Measurements from ENCODE around the gene ATPAF2. TPM values are rescaled to one million over a fixed set of nuclear protein-coding genes. Genes with fewer than 3 reads are reported as not detected.

ATPAF2 gene
- total RNA-seq (100 to 1,000 TPM in 1 of 5 donors, 10 to 100 TPM in 2, 1 to 10 TPM in 2; 5.4 to 250 (median 17.6) TPM), polyA plus RNA-seq (10 to 100 TPM; 10.4 to 24.2 (median 20.6) TPM)
- long read RNA-seq, donor 1, partial matches to known transcripts, result 0 of 1 reads
- long read RNA-seq, donor 1, other reads (novel, unspliced or antisense), result 0 of 1 reads
- long read RNA-seq, donor 2, partial matches to known transcripts, result 0 of 5 reads
- long read RNA-seq, donor 2, other reads (novel, unspliced or antisense), result 0 of 5 reads
- long read RNA-seq, donor 3, partial matches to known transcripts, result 0 of 7 reads
- long read RNA-seq, donor 3, other reads (novel, unspliced or antisense), result 0 of 7 reads
- long read RNA-seq, donor 4, partial matches to known transcripts, result 0 of 1 reads
- long read RNA-seq, donor 4, other reads (novel, unspliced or antisense), result 0 of 1 reads
- long read RNA-seq, donor 5, partial matches to known transcripts, result 0 of 6 reads
- long read RNA-seq, donor 5, other reads (novel, unspliced or antisense), result 0 of 6 reads
- long read RNA-seq, donor 6, partial matches to known transcripts, result 0 of 5 reads
- long read RNA-seq, donor 6, other reads (novel, unspliced or antisense), result 0 of 5 reads
- long read RNA-seq, donor 7, partial matches to known transcripts, result 0 of 7 reads
- long read RNA-seq, donor 7, other reads (novel, unspliced or antisense), result 0 of 7 reads
- long read RNA-seq, donor 8, partial matches to known transcripts, result 0 of 2 reads
- long read RNA-seq, donor 8, other reads (novel, unspliced or antisense), result 0 of 2 reads
- long read RNA-seq, donor 9, partial matches to known transcripts, result 0 of 5 reads
- long read RNA-seq, donor 9, other reads (novel, unspliced or antisense), result 0 of 5 reads
- long read RNA-seq, donor 10, partial matches to known transcripts, result 0 of 4 reads
- long read RNA-seq, donor 10, other reads (novel, unspliced or antisense), result 0 of 4 reads

DNA sequence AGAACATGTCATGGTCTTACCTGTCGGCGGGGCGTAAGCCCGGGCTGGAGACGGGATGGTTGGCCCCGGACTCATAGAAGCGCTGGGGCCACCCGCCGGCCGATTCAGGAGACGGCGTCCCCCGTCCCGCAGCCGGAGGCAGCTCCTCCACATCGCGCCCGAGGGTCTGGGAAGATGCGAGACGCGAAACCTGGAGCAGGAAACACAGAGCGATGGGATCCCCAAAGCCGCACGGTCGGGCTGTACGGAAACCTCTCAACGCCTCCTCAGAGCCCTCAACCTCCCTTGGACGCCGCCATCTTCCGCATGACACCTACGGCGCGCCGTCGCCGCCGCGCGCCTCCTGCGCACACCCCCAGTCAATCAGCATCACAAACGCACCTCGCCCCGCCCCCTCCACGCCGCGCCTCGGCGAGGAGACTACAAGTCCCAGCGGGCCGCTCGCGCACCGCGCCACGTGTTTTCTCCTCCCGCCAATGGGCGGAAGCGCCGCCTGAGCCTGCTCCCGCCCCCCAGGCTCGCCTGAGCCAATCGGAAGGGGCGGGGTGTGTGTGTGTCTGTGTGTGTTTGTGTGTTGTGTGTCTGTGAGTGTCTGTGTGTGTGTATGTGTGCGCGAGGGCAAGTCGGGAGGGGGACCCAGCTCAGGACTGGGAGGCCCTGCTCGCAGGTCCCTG, at the start of gene ATPAF2, which contains the start of gene GID4:
Gene ATPAF2 (minus strand): TSS at position 308 of the 674 bp plus-strand sequence. CDS start 155 bp downstream, at position 153.
Gene GID4 (plus strand): TSS at position 548 of the 674 bp plus-strand sequence. CDS start 57 bp downstream, at position 605.
- Histone ChIP-seq H3K27ac (peak within 1 kb of the TSS; percentile 70 to 89 (median 87)), H3K4me1 (peaks cover 27 to 65% (median 52%) of the 10 kb centered on the region in 4 donors), H3K36me3 (no peaks in the 10 kb centered on the region), H3K4me3 (peak within 1 kb of the TSS; percentile 81 to 100 (median 96)), H3K9me3 (no peaks in the 10 kb centered on the region), H3K27me3 (no peaks in the 10 kb centered on the region)
- WGBS, 5 donors, result 0% methylated on average over 25 to 67 of the region's 67 CpGs
- TF ChIP-seq EP300 (IDR thresholded peaks at IDR 0.05), result no peak
- TF ChIP-seq, protein P1, sequence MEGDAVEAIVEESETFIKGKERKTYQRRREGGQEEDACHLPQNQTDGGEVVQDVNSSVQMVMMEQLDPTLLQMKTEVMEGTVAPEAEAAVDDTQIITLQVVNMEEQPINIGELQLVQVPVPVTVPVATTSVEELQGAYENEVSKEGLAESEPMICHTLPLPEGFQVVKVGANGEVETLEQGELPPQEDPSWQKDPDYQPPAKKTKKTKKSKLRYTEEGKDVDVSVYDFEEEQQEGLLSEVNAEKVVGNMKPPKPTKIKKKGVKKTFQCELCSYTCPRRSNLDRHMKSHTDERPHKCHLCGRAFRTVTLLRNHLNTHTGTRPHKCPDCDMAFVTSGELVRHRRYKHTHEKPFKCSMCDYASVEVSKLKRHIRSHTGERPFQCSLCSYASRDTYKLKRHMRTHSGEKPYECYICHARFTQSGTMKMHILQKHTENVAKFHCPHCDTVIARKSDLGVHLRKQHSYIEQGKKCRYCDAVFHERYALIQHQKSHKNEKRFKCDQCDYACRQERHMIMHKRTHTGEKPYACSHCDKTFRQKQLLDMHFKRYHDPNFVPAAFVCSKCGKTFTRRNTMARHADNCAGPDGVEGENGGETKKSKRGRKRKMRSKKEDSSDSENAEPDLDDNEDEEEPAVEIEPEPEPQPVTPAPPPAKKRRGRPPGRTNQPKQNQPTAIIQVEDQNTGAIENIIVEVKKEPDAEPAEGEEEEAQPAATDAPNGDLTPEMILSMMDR (IDR thresholded peaks at IDR 0.05), result no peak
- peak; percentile 64 to 95 (median 64) for TF ChIP-seq POLR2AphosphoS5 (IDR thresholded peaks at IDR 0.05)
- peak in 1 of 4 donors; percentile 9 for TF ChIP-seq POLR2A (IDR thresholded peaks at IDR 0.05)
- peak; percentile 100 for DNase-seq
- intact Hi-C loops (cut with DNase I; ENCODE audit: low total_unique reads), result no loop called here

DNA sequence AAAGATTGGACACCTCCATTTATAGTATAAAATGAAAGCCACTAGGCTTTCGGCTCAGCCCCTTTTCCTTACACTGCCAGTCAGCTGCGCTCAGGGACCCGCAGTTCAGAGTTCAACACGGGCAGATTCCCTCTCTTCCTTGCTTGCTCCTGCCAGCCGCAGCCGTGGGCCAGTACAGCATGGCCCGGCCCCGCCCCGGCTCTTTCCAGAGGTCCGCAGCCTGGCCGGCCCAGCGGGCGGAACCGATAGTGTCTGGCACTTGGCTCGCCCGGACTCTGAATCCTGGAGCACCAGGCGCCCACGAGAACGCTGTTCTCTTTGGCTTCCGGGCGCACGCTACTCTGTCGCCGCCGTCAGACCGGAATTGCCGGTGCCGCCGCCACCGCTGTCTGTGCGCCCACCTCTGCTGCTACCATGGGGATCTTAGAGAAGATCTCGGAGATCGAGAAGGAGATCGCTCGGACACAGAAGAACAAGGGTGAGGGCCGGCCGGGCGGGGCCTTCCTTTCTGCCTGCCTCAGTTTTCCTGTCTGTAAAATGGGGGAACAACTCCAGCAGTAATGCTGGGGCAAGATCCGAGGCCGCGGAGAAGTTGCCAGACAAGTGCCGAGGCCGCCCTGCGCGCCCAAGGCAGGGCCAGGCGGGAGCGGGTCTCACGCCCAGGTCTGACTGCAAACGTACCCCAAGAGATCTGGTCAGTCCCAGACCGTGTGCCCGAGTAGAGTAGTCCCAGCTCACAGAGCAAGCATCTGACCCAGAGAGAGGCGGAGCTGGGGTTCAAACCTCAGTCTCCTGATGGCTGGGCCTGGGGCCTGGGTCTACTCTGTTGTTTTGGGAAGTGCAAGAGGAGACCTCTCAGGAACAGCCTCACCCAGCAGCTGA, 48.9 kb upstream of the ATPAF2 start, which contains the start of gene DRG2:
Gene DRG2 (plus strand): TSS at position 339 of the 882 bp plus-strand sequence. CDS start 76 bp downstream, at position 415.
- intact Hi-C loops (cut with DNase I; ENCODE audit: low total_unique reads), result no loop called here
- no peaks in the 10 kb centered on the region for H3K9me3 ChIP-seq
- DNase-seq, result peak; percentile 96 to 97
- 0 to 1% (median 1%) methylated on average over 52 of the region's 52 CpGs for WGBS, 5 donors
- no peaks in the 10 kb centered on the region for H3K27me3 ChIP-seq
- peak within 1 kb of the TSS; percentile 67 to 85 (median 80) for H3K27ac ChIP-seq
- TF ChIP-seq EP300 (IDR thresholded peaks at IDR 0.05) (no peak), POLR2A (IDR thresholded peaks at IDR 0.05) (no peak), POLR2AphosphoS5 (IDR thresholded peaks at IDR 0.05) (peak; percentile 78 to 93 (median 82))
- TF ChIP-seq, protein P1 (IDR thresholded peaks at IDR 0.05), result peak in 1 of 7 experiments; percentile 22
- H3K4me3 ChIP-seq, result peak within 1 kb of the TSS; percentile 58 to 85 (median 74)
- H3K36me3 ChIP-seq, result peaks cover 5 to 22% (median 18%) of the 10 kb centered on the region in 4 donors
- peaks cover 10 to 27% (median 24%) of the 10 kb centered on the region in 4 donors for H3K4me1 ChIP-seq

DNA sequence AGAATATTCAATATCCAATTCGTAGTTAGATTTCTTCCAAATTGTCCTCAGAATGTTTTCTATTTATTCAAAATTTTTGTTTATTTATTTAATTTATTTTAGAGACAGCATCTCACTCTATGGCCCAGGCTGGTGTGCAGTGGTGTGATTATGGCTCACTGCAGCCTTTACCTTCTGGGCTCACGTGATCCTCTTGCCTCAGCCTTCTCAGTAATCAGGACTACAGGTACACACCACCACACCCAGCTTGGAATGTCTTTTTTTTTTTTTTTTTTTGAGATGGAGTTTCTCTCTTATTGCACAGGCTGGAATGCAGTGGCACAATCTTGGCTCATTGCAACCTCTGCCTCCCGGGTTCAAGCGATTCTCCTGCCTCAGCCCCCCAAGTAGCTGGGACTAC, 45.3 kb upstream of the ATPAF2 start:
- H3K27ac ChIP-seq, result no peak overlapping the region
- H3K27me3 ChIP-seq, result peaks cover 0 to 5% (median 0%) of the 10 kb centered on the region in 3 donors
- WGBS, 5 donors, result 59 to 80% (median 70%) methylated on average over 4 of the region's 4 CpGs
- peaks cover 10 to 25% (median 19%) of the 10 kb centered on the region in 4 donors for H3K4me1 ChIP-seq
- intact Hi-C loops (cut with DNase I; ENCODE audit: low total_unique reads), result no loop called here
- peak in 1 of 2 donors; percentile 53 for DNase-seq
- H3K9me3 ChIP-seq, result no peaks in the 10 kb centered on the region
- H3K4me3 ChIP-seq, result no peak overlapping the region
- no peak for TF ChIP-seq EP300 (IDR thresholded peaks at IDR 0.05)
- TF ChIP-seq, protein P1 (IDR thresholded peaks at IDR 0.05), result no peak
- TF ChIP-seq POLR2A (IDR thresholded peaks at IDR 0.05), result no peak
- no peak for TF ChIP-seq POLR2AphosphoS5 (IDR thresholded peaks at IDR 0.05)
- no peaks in the 10 kb centered on the region for H3K36me3 ChIP-seq
